HG03103 (cell line): Measurements from ENCODE around the gene ZNF410.
"Not testable (repeated sequence)": the region's sequence is repeated elsewhere in the genome, so short reads cannot be mapped to it uniquely, and the experiment has no call there.

ENCODE experiments used
- ATAC-seq: cut with Tn5 transposase; IDR thresholded peaks from one replicate; pipeline ENCODE4 v1.9.1; 2021; ENCODE audit warnings: low read depth; ENCODE audit not compliant: unreplicated experiment

ZNF410 gene

DNA sequence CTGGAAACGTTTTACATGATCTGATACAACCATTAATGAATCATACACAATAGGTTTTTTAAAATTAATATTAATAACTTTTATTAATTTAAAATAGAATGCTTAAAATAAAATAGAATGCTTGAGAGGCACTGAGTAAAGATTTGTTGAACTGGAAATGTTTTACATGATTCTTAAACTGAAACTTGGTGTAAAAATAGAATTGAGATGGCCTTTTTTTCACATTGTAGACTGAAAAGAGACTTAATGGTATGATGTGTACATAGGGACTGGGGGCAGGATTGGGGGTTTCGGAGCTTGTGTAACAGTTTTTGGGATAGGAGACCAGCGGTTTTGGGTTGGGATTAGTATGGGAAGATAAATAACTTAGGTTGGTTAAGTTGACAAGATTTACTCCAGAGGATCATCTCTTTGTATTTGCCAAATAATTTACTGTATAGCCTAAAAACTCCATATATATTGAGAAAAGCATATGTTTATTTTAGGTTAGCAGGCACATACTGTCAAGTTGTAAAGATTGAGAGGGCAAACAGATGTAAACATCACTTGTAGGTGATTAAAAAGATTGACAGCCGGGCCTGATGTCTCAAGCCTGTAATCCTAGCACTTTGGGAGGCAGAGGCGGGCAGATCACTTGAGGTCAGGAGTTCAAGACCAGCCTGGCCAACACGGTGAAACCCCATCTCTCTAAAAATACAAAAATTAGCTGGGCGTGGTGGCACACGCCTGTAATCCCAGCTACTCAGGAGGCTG, 2.0 kb upstream of the ZNF410 start:
- no peak for ATAC-seq

DNA sequence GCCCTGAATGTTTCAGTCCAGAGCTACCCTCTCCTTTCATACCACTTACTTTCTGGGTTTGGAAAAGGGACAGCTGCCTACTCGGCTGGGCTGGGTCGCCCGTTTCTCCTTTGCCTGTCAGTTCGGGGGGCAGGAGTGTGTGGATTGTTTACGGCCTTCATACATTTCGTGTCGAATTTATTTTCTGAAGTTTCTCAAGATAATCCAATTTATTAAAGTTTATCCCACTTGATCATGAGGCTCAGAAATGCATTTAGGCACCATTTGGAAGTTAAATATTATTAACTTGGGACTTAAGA, 608 bp downstream of the ZNF410 start:
- no peak for ATAC-seq

DNA sequence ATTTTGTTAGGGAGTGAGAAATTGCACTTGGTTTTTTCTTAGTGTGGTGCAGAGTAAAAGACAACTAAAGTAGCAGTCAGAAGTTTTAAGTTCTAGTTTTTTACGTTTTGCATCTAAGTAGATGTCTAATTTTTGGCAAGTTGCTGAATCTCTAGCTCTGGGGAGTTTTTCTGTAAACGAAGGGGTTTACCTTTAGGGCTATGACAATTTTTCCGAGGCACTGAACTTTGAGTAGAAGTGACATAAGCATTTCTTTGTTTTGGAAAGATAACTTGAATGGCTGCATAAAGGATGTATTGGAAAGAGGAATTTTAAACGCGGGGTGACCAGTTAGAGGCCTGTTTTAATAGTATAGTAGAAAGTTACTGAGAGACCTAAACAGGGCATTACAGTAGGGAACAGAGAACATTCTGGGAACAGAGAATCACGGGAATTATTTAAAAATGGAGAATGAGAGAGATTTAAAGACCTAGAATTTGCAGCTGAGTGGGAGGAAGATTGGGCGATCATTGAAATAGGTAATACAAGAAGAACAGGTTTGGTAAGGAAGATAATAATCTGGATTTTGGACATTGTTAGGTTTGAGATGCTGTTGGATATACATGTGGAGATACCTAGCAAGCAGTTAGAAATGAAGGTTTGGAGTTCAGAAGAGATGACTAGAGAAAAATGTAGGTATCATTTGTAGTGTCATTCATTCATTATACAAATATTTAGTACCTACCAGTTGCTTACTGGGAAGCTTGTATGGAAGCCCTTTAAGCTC, 1.2 kb downstream of the ZNF410 start:
- no peak for ATAC-seq

- no peak for ATAC-seq
These were observed 1.7 kb downstream of the ZNF410 start for GRCh38 chr14:73888460-73888725.

- ATAC-seq = no peak
These were observed 2.3 kb downstream of the ZNF410 start for GRCh38 chr14:73888971-73889370.

DNA sequence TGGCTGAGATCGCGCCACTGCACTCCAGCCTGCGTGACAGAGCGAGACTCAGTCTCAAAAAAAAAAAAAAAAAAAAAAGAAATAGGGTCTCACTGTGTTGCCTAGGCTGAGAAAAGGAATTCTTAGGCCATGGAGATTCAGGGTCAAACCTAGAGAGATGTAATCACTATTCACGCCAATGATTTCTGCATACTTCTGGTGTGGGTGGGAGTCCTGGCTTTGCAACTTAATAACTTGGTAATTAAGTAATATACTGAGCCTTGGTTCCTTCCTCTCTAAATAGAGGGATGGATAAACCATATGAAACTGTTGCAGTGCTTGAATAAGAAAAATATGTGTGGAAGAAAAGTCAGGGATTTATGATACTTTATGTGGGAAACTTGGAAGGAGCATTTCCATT, 2.7 kb downstream of the ZNF410 start:
- ATAC-seq = no peak

GRCh38 chr14:73894180-73894687, 7.6 kb downstream of the ZNF410 start:
- not testable (repeated sequence) for ATAC-seq

DNA sequence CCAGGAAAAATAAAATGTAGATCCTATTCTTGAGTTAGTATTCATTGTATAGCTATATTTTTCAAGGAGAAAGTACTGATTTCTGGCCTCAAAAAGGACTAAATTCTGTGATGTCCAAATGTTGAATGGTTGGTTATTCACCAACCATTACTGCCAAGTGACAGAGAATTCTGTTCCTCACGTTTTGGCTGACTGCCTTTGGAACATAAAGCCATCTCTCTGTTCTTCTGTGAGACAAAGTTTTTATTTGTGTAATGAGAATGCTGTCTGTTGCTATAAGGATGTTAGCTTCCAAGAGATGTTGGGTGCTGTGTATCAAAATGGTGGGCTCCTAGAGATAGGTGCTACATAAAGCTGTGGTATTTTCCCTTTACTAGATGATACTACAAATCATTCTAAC, 9.3 kb downstream of the ZNF410 start:
- no peak for ATAC-seq

DNA sequence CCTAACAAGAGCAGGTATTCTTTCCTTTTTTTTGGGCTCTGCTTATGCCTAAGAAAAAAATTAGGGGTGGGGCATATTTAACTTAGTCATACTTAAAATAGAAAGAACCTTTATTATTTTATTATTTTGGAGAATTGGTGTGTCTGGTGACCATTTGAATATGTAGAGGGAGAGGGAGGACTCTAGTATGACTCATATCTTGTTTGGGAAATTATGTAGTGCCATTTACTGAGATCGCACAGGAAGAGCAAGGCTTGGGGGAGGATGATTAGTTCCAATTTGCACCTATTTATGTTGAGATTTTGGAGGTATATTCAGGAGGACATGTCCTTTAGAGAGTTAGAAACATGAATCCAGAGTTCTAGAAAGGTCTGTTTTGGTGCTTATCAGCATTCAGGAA, 9.9 kb downstream of the ZNF410 start:
- no peak for ATAC-seq

DNA sequence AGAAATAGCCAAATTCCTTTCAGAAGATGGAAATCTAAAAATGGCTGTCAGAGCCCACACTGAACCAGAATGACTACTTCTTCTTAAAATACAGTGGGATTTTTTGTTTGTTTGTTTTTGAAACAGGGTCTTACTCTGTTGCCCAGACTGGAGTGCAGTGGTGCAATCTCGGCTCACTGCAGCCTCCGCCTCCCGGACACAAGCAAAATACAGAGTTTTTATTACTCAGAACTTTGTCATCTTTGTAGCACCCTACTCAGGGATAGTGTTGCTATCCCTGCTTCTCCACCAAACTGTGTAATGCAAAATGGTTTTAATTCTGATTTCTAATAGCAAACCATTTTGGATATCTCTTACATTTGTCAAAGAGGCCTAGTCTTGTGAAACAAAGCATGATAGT, 16.4 kb downstream of the ZNF410 start:
- no peak for ATAC-seq

DNA sequence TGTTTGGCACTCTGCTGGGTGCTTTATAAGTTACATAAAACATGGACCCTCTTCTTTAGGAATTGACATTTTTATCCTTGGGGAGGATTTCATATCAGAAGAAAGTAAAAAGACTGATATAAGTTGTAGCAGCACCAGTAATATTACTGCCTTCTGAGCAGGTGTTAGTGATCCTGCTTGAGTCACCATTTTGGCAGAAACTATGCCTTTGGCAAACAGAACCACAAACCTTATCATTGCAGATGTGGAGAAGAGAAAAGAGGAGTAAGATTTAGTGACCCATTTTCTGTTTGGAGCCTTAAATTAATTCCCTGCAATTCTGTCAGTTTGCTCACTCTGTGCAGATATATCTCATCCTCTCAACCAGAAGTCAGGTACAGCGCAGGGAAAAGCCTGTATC, 23.0 kb downstream of the ZNF410 start:
- ATAC-seq = no peak

DNA sequence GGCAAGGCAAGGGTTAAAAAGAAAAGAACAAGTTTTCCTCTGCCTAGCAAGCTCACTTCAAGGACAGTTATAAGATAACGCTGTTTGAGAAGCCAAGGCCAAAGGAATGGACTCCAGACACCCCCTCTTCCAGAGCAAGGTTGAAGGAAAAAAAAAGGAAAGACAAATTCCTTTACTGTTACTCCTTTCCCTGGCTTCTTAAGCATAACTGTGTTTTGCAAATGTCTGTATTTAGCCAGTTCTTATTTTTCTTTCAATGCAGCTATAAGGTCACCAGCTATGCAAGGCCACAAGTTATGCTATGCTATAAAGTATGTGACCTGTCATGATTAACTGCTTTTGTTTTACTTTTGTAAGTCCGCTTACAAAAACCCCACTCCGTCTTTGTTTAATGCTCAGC, 26.6 kb downstream of the ZNF410 start:
- no peak for ATAC-seq

DNA sequence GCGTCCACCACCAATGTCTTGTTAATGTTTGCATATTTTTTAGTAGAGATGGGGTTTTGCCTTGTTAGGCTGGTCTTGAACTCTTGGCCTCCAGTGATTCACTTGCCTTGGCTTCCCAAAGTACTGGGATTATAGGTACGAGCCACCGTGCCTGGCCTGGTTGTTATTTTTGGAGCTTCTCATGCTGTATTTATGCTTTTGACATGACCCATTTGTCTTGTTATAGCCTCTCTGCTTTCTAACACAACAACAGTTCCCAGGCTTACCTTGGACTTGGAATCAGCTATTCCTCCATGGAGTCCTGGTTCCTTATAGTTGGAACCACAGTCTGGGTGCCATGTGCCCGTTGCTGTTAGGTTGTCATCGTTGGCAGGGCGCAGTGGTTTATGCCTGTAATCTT, 29.7 kb downstream of the ZNF410 start:
- ATAC-seq = no peak

DNA sequence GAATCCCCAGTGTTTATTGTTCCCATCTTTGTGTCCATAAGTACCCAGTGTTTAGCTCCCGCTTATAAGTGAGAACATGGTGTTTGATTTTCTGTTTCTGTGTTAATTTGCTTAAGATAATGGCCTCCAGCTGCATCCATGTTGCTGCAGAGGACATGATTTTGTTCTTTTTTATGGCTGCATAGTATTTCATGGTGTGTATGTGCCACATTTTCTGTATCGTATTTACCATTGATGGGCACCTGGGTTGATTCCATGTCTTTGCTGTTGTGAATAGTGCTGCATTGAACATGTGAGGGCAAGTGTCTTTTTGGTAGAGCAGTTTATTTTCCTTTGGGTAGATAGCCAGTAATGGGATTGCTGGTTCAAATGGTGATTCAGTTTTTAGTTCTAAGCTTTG, 32.8 kb downstream of the ZNF410 start:
- not testable (repeated sequence) for ATAC-seq

- ATAC-seq = no peak
These were observed 37.7 kb downstream of the ZNF410 start for GRCh38 chr14:73924337-73924736.

DNA sequence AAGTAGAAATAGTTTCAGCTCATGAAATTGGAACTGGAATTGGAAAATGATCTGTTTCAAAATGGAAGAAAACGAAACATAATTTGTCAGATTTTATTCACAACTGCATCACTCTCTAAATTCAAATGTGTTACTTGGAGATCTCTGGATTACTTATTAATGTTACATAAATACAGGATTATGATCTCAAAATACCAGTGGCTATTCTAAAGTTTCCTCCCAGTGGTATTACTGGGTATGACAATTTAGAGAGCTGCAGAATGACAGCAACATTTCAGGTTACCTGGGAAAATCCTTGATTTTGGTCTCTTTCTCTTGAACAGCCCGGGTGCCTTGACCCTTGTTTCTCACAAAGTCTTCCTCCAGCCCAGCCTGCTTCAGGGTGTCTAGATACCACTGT, 49.0 kb downstream of the ZNF410 start:
- ATAC-seq = no peak

DNA sequence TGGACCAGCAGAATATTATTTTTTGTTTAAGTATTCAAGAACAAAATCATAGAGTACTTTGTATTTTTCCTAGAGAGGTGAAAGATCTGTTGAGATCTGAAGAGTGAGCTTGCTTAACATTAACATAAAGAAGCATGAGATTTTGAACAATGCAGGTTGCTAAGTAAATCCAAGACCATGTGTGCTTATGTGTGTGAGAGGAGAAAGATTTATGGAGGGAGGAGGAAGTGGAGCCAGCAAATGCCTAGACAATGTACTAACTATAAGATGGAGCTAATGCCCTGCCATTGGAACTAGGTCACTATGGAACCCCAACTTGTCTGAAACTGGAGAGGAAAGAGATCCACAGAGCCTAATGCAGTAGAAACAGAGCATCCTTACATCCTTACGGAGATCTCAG, 49.9 kb downstream of the ZNF410 start:
- no peak for ATAC-seq

GRCh38 chr14:73937012-73937411, 50.4 kb downstream of the ZNF410 start:
- ATAC-seq = no peak

- no peak for ATAC-seq
These were observed 55.5 kb downstream of the ZNF410 start for GRCh38 chr14:73942180-73942579.

GRCh38 chr14:73943083-73943482, 56.4 kb downstream of the ZNF410 start:
- ATAC-seq = no peak

- ATAC-seq = no peak
These were observed 57.9 kb downstream of the ZNF410 start for GRCh38 chr14:73944432-73945158.

GRCh38 chr14:73945159-73945670, 58.6 kb downstream of the ZNF410 start:
- no peak for ATAC-seq
